ENCODE data around the gene WDFY4. TPM values are rescaled to one million over a fixed set of nuclear protein-coding genes. Genes with fewer than 3 reads are reported as not detected.

The WDFY4 gene
- total and polyA plus RNA-seq, 4 donors, result 0.57 to 7.1 (median 2.0) TPM

- TF ChIP-seq RXRA (IDR thresholded peaks at IDR 0.05) (no peak), HNF4G (IDR thresholded peaks at IDR 0.05) (no peak), JUND (IDR thresholded peaks at IDR 0.05) (no peak), ATF3 (IDR thresholded peaks at IDR 0.05) (no peak), EGR1 (IDR thresholded peaks at IDR 0.05; ENCODE audit: low read depth in 2 of 2) (no peak), YY1 (IDR thresholded peaks at IDR 0.05) (no peak)
- WGBS, result 94% methylated on average over 6 of the region's 6 CpGs
- no peaks in the 10 kb centered on the region for H3K27me3 ChIP-seq (ENCODE audit: control insufficient read depth in 4 of 4, insufficient read depth in 4 of 4, low read length in 3 of 4)
- no peaks in the 10 kb centered on the region for H3K36me3 ChIP-seq (ENCODE audit: control insufficient read depth in 4 of 4, insufficient read depth in 3 of 4, low read depth in 1 of 4, low read length in 3 of 4)
- no peak for DNase-seq (ENCODE audit: low spot score)
- H3K27ac ChIP-seq (ENCODE audit: low read depth in 1 of 2, low read length in 2 of 2), result no peak overlapping the region
- peaks cover 0 to 8% (median 5%) of the 10 kb centered on the region in 4 donors for H3K4me1 ChIP-seq (ENCODE audit: control insufficient read depth in 4 of 4, insufficient read depth in 4 of 4, low read length in 3 of 4)
- H3K4me3 ChIP-seq (ENCODE audit: low read depth in 1 of 3, low read length in 3 of 3), result no peak overlapping the region
- H3K9ac ChIP-seq (ENCODE audit: low read depth in 1 of 2, low read length in 2 of 2), result no peak overlapping the region
- H3K9me3 ChIP-seq (ENCODE audit: control insufficient read depth in 4 of 4, low read length in 3 of 4), result no peaks in the 10 kb centered on the region
Measured at GRCh38 chr10:49021685-49022084, 337.0 kb downstream of the WDFY4 start.

GRCh38 chr10:49023071-49023470 lies 338.4 kb downstream of the WDFY4 start:
- Histone ChIP-seq H3K36me3 (ENCODE audit: control insufficient read depth in 4 of 4, insufficient read depth in 3 of 4, low read depth in 1 of 4, low read length in 3 of 4) (no peaks in the 10 kb centered on the region), H3K27ac (ENCODE audit: low read depth in 1 of 2, low read length in 2 of 2) (no peak overlapping the region), H3K27me3 (ENCODE audit: control insufficient read depth in 4 of 4, insufficient read depth in 4 of 4, low read length in 3 of 4) (no peaks in the 10 kb centered on the region), H3K4me1 (ENCODE audit: control insufficient read depth in 4 of 4, insufficient read depth in 4 of 4, low read length in 3 of 4) (peaks cover 0 to 6% (median 6%) of the 10 kb centered on the region in 4 donors), H3K9ac (ENCODE audit: low read depth in 1 of 2, low read length in 2 of 2) (no peak overlapping the region), H3K4me3 (ENCODE audit: low read depth in 1 of 3, low read length in 3 of 3) (no peak overlapping the region), H3K9me3 (ENCODE audit: control insufficient read depth in 4 of 4, low read length in 3 of 4) (no peaks in the 10 kb centered on the region)
- TF ChIP-seq SP1 (IDR thresholded peaks at IDR 0.05), result no peak
- no peak for TF ChIP-seq JUND (IDR thresholded peaks at IDR 0.05)
- TF ChIP-seq REST (IDR thresholded peaks at IDR 0.05), result no peak
- TF ChIP-seq ZBTB33 (IDR thresholded peaks at IDR 0.05), result no peak
- TF ChIP-seq YY1 (IDR thresholded peaks at IDR 0.05), result no peak
- no peak for TF ChIP-seq RAD21 (IDR thresholded peaks at IDR 0.05)
- TF ChIP-seq FOXA1 (IDR thresholded peaks at IDR 0.05), result no peak
- no peak for TF ChIP-seq HNF4G (IDR thresholded peaks at IDR 0.05)
- no peak for TF ChIP-seq EGR1 (IDR thresholded peaks at IDR 0.05; ENCODE audit: low read depth in 2 of 2)
- TF ChIP-seq GABPA (IDR thresholded peaks at IDR 0.05 in 1 of 2, conservative IDR thresholded peaks at IDR 0.05 in 1 of 2), result no peak
- no peak for TF ChIP-seq TAF1 (conservative IDR thresholded peaks at IDR 0.05)
- no peak for TF ChIP-seq MAX (IDR thresholded peaks at IDR 0.05)
- DNase-seq (ENCODE audit: low spot score), result no peak
- 87% methylated on average over 2 of the region's 2 CpGs for whole genome bisulfite sequencing

Measured in liver (tissue), 9 donors.